GM12878 (cell line): ENCODE measurements around the gene CHRNE. TPM values are rescaled to one million over a fixed set of nuclear protein-coding genes. Genes with fewer than 3 reads are reported as not detected.
A peak's percentile ranks its signal among the peaks of the same experiment; 100 is the strongest.

Source experiments
- ATAC-seq: fragments of 200-7000 bp; cut with Tn5 transposase; 3 replicates; pipeline ENCODE4 v1.9.1; 2020; ENCODE audit warnings: mild to moderate bottlenecking, moderate library complexity
- BruUV-seq: library from RNA; stranded (reverse); fragments of 400-500 nt; replicated peaks from 2 replicates; lab custom pipeline; 2021; lab: Mats Ljungman, UMichigan
- CTCF ChIA-PET: fragments of 300-600 bp; sonication (Branson Sonifier 250); formaldehyde crosslinking; extraction: SDS; loops from one replicate; lab custom pipeline; 2021; ENCODE audit warnings: inconsistent platforms; lab: Yijun Ruan, JAX
- POLR2A ChIA-PET: fragments of 350-600 bp; formaldehyde crosslinking; extraction: SDS; loops from one replicate; lab custom pipeline; 2021; ENCODE audit warnings: inconsistent platforms; lab: Charles Lee
- RAD21 ChIA-PET: fragments of 300-600 bp; sonication (Branson Sonifier 250); formaldehyde crosslinking; loops from one replicate; lab custom pipeline; 2023; ENCODE audit warnings: antibody characterized with exemption; ENCODE audit not compliant: unreplicated experiment; lab: Charles Lee
- SMC1A ChIA-PET: fragments of 300-600 bp; sonication (Branson Sonifier 250); formaldehyde crosslinking; loops from one replicate; lab custom pipeline; 2023; ENCODE audit not compliant: unreplicated experiment, uncharacterized antibody; lab: Charles Lee
- DNase-seq: peaks from one replicate; pipeline ENCODE4 v3.0.0-alpha.2; 2011; ENCODE audit warnings: low read depth, low spot score
- FAIRE-seq: peaks from 3 replicates; lab custom pipeline; 2011; peaks lifted over from hg19 to GRCh38; lab: Jason Lieb, UNC
- H2AFZ ChIP-seq: 2 replicates; pipeline ENCODE4 v1.6.0; 2011; ENCODE audit warnings: low read depth, low read length, control low read depth; ENCODE audit not compliant: control insufficient read depth
- H3K27ac ChIP-seq: 2 replicates; pipeline ENCODE4 v1.5.1; 2011; ENCODE audit warnings: control low read depth; ENCODE audit not compliant: control insufficient read depth, insufficient read depth
- H3K27me3 ChIP-seq, 2 experiments: replicated peaks in 1 of 2; 2 replicates each; pipeline versions ENCODE4 v1.6.0 to v1.6.1; 2011; ENCODE audit warnings: low read length in 1 of 2; ENCODE audit not compliant: control insufficient read depth in 2 of 2, insufficient read depth in 2 of 2
- H3K36me3 ChIP-seq, 2 experiments: 2 replicates each; pipeline ENCODE4 v1.5.1; 2011; ENCODE audit warnings: low read length in 1 of 2; ENCODE audit not compliant: control insufficient read depth in 2 of 2, insufficient read depth in 2 of 2
- H3K4me1 ChIP-seq: 2 replicates; pipeline ENCODE4 v1.6.1; 2011; ENCODE audit warnings: mild to moderate bottlenecking, low read length, moderate library complexity, mixed read lengths; ENCODE audit not compliant: control insufficient read depth, insufficient read depth
- H3K4me2 ChIP-seq: 2 replicates; pipeline ENCODE4 v1.6.0; 2011; ENCODE audit warnings: control low read depth; ENCODE audit not compliant: control insufficient read depth, insufficient read depth
- H3K4me3 ChIP-seq: fragments of 200-600 bp; sonication (generic); 2 replicates; pipeline ENCODE4 v1.5.1; 2016
- H3K79me2 ChIP-seq: 2 replicates; pipeline ENCODE4 v1.6.0; 2011; ENCODE audit warnings: low read length; ENCODE audit not compliant: control insufficient read depth, insufficient read depth
- H3K9ac ChIP-seq: 2 replicates; pipeline ENCODE4 v1.8.0; 2011; ENCODE audit warnings: low read length, control low read depth, mixed read lengths; ENCODE audit not compliant: control insufficient read depth, insufficient read depth
- H3K9me3 ChIP-seq: replicated peaks from 3 replicates; pipeline ENCODE4 v1.5.1; 2011; ENCODE audit warnings: mild to moderate bottlenecking, low read length; ENCODE audit not compliant: control insufficient read depth, insufficient read depth
- H4K20me1 ChIP-seq: 2 replicates; pipeline ENCODE4 v1.6.0; 2011; ENCODE audit not compliant: control insufficient read depth, insufficient read depth
- CEBPZ ChIP-seq: fragments of 150-350 bp; IDR thresholded peaks from 2 replicates; pipeline ENCODE4 v1.6.1; 2016; ENCODE audit warnings: low read depth, low read length
- DPF2 ChIP-seq: fragments of 450-650 bp; IDR thresholded peaks from 2 replicates; pipeline ENCODE4 v1.6.1; 2017; ENCODE audit warnings: mild to moderate bottlenecking
- EED ChIP-seq: sonication (generic); IDR thresholded peaks from 2 replicates; pipeline ENCODE4 v1.6.1; 2016; ENCODE audit warnings: antibody characterized with exemption, low read depth
- ESRRA ChIP-seq: IDR thresholded peaks from 2 replicates; pipeline ENCODE4 v1.6.1; 2012; ENCODE audit warnings: mild to moderate bottlenecking, low read length, improper control_type of control experiment
- IKZF2 ChIP-seq, 2 experiments: fragments of 450-650 bp; IDR thresholded peaks; 2 replicates each; pipeline ENCODE4 v1.6.1; 2017; ENCODE audit warnings: mild to moderate bottlenecking in 2 of 2, moderate library complexity in 2 of 2
- MYB ChIP-seq: fragments of 150-350 bp; IDR thresholded peaks from 2 replicates; pipeline ENCODE4 v1.6.1; 2014; ENCODE audit warnings: mild to moderate bottlenecking, low read depth, low read length, borderline replicate concordance
- NFYA ChIP-seq: IDR thresholded peaks from 2 replicates; pipeline ENCODE4 v1.6.1; 2011; ENCODE audit warnings: low read depth, mild to moderate bottlenecking, low read length, improper control_type of control experiment, borderline replicate concordance
- PAX5 ChIP-seq: IDR thresholded peaks from 2 replicates; pipeline ENCODE4 v1.6.1; 2011; ENCODE audit warnings: low read depth, low read length, borderline replicate concordance
- RELA ChIP-seq: fragments of 450-650 bp; IDR thresholded peaks from 2 replicates; pipeline ENCODE4 v1.8.0; 2014; ENCODE audit warnings: borderline replicate concordance; ENCODE audit not compliant: partially characterized antibody
- RUNX3 ChIP-seq: IDR thresholded peaks from 2 replicates; pipeline ENCODE4 v1.6.1; 2012; ENCODE audit warnings: low read length, inconsistent platforms
- SPI1 ChIP-seq: IDR thresholded peaks from 2 replicates; pipeline ENCODE4 v1.6.1; 2011; ENCODE audit warnings: low read depth, mild to moderate bottlenecking, low read length, moderate library complexity, borderline replicate concordance; ENCODE audit not compliant: insufficient read depth
- TCF3 ChIP-seq: IDR thresholded peaks from 2 replicates; pipeline ENCODE4 v1.6.1; 2012; ENCODE audit warnings: low read depth, mild to moderate bottlenecking, low read length, borderline replicate concordance; ENCODE audit not compliant: insufficient read depth
- ZNF274 ChIP-seq: IDR thresholded peaks from one replicate; pipeline ENCODE4 v1.8.0; 2011; ENCODE audit not compliant: insufficient read length, insufficient read depth
- WGBS: methylation state at CpG from one replicate; pipeline ENCODE4 v1.1.6; 2016; ENCODE audit warnings: low lambda C conversion rate; ENCODE audit not compliant: insufficient replicate concordance, insufficient coverage; ENCODE audit errors: missing lambda C conversion rate; 5-methylcytosine and 5-hydroxymethylcytosine counted together
- in situ Hi-C: fragments of 300-500 bp; cut with MboI; formaldehyde crosslinking; loops from 9 replicates; pipeline ENCODE4 v1.14.3; 2018; ENCODE audit warnings: mixed read lengths
- intact Hi-C: fragments of 100-400 bp; cut with micrococcal nuclease; formaldehyde crosslinking; loops from one replicate; pipeline ENCODE4 v1.14.2; 2022; ENCODE audit not compliant: unreplicated experiment
- polyA plus RNA-seq, 11 experiments: library from polyadenylated mRNA; depleted of rRNA in 4 of 11; unstranded in 6 of 11; stranded (reverse) in 5 of 11; fragments of >200 nt; fragmentation: Nextera tagmentation in 4 of 11; fragmentation: Illumina TruSeq in 1 of 11; extraction: Ambion mirVana in 4 of 11; extraction: Trizol in 1 of 11; gene quantifications; 1 replicate in 1 of 11; 2 replicates in 10 of 11; pipeline versions ENCODE4 v1.2.1 to v1.2.3, GENCODE V29; 2011 to 2016; ENCODE audit warnings: inconsistent platforms in 2 of 11, missing spikeins in 2 of 11, low read depth in 1 of 11
- total RNA-seq, 4 experiments: library from RNA; depleted of rRNA in 3 of 4; stranded (reverse); fragments of >200 nt in 3 of 4; fragmentation: Illumina TruSeq in 1 of 4; extraction: Trizol in 1 of 4; gene quantifications; 2 replicates each; pipeline versions ENCODE4 v1.2.1 to v1.2.3, GENCODE V29; 2013 to 2021
- TF ChIP-seq, protein P1 (sequence below): fragments of 450-650 bp; conservative IDR thresholded peaks from 2 replicates; pipeline ENCODE4 v1.6.1; 2017; ENCODE audit warnings: mild to moderate bottlenecking, moderate library complexity
- TF ChIP-seq, protein P2 (sequence below): fragments of 150-350 bp; IDR thresholded peaks from 2 replicates; pipeline ENCODE4 v1.6.1; 2014; ENCODE audit warnings: mild to moderate bottlenecking, low read depth, low read length

Gene CHRNE
- total and polyA plus RNA-seq, 10 of the 15 experiments (the other 5 are each of a cell fraction or from before 2014, with no cell fraction given): 0.05 to 0.11 (median 0.08) TPM; not detected in 6

GRCh38 chr17:4931963-4932362 lies 29.1 kb upstream of the CHRNE start, which contains the start of gene GP1BA (continued):
- TF ChIP-seq, protein P1, sequence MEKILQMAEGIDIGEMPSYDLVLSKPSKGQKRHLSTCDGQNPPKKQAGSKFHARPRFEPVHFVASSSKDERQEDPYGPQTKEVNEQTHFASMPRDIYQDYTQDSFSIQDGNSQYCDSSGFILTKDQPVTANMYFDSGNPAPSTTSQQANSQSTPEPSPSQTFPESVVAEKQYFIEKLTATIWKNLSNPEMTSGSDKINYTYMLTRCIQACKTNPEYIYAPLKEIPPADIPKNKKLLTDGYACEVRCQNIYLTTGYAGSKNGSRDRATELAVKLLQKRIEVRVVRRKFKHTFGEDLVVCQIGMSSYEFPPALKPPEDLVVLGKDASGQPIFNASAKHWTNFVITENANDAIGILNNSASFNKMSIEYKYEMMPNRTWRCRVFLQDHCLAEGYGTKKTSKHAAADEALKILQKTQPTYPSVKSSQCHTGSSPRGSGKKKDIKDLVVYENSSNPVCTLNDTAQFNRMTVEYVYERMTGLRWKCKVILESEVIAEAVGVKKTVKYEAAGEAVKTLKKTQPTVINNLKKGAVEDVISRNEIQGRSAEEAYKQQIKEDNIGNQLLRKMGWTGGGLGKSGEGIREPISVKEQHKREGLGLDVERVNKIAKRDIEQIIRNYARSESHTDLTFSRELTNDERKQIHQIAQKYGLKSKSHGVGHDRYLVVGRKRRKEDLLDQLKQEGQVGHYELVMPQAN: no peak
- TF ChIP-seq RUNX3 (peak; percentile 82), SPI1 (peak; percentile 79), IKZF2 (IDR thresholded peaks at IDR 0.05) (no peak; a peak in 2 of 4 replicates), EED (peak; percentile 69), RELA (peak; percentile 56), PAX5 (0 out of 2 replicates have a peak, but pooled peaks have one; percentile 24)
- TF ChIP-seq, protein P2, sequence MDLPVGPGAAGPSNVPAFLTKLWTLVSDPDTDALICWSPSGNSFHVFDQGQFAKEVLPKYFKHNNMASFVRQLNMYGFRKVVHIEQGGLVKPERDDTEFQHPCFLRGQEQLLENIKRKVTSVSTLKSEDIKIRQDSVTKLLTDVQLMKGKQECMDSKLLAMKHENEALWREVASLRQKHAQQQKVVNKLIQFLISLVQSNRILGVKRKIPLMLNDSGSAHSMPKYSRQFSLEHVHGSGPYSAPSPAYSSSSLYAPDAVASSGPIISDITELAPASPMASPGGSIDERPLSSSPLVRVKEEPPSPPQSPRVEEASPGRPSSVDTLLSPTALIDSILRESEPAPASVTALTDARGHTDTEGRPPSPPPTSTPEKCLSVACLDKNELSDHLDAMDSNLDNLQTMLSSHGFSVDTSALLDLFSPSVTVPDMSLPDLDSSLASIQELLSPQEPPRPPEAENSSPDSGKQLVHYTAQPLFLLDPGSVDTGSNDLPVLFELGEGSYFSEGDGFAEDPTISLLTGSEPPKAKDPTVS: no peak

DNA sequence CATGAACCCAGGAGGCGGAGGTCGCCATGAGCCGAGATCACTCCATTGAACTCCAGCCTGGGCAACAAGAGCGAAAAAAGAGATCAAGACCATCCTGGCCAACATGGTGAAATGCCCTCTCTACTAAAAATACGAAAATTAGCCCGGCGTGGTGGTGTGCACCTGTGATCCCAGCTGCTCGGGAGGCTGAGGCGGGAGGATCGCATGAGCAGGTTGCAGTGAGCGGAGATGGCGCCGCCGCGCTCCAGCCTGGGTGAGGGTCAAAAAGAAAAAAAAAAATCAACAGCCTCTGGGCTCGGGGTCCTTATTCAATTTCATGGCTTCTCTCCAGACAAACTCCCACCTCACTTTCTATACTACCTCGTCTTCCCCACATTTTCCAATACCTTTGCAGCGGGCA lies 26.0 kb upstream of the CHRNE start:
- no peaks in the 10 kb centered on the region for H4K20me1 ChIP-seq
- ATAC-seq (no peak), DNase-seq (no peak), FAIRE-seq (no peak)
- H3K79me2 ChIP-seq: no peaks in the 10 kb centered on the region
- SMC1A ChIA-PET: no interaction called here
- WGBS: 98% methylated on average over 18 of the region's 18 CpGs
- no peak overlapping the region for H3K4me3 ChIP-seq
- H2AFZ ChIP-seq: no peak overlapping the region
- BruUV-seq: no TSS peak
- H3K9ac ChIP-seq: no peak overlapping the region
- intact Hi-C loops (no loop called here), in situ Hi-C loops (no loop called here)
- peaks cover 13% of the 10 kb centered on the region for H3K4me1 ChIP-seq
- POLR2A ChIA-PET: no interaction called here
- no peak overlapping the region for H3K27ac ChIP-seq
- no peaks in the 10 kb centered on the region; a peak in 1 of 4 replicates for H3K36me3 ChIP-seq
- no peaks in the 10 kb centered on the region for H3K27me3 ChIP-seq
- RAD21 ChIA-PET: no interaction called here
- CTCF ChIA-PET: interaction anchor here (1.0 kb wide), 1 partner anchor 20 kb away, joined by 3 read pairs; no protein-coding TSS in a partner anchor
- no peak overlapping the region for H3K4me2 ChIP-seq
- H3K9me3 ChIP-seq: no peaks in the 10 kb centered on the region
- no peak for TF ChIP-seq ZNF274
- TF ChIP-seq ESRRA: no peak
- no peak for TF ChIP-seq TCF3
- TF ChIP-seq CEBPZ: no peak
- TF ChIP-seq NFYA: no peak
- TF ChIP-seq DPF2: no peak
- TF ChIP-seq MYB: no peak
